ENCODE measurements around the gene FGR.

Gene FGR

DNA sequence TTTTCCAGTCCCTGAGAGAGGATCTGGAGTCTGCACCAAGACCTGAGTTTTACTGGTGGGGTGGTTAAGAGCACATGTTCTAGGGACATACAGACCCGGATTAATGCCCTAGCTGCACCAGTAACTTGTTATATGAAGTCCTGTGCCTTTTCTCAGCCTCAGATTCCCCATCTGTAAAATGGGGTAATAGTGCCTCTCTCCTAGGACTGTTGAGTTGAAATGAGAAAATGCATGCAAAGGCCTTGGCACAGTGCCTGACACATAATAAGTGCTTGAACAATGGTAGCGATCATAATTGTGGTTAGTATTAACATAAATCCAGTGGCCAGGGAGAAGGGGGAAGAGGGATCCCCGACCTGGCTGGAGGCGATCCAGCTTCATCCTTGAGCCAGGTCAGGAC, 43.4 kb downstream of the FGR start:
- DNase-seq (ENCODE audit: extremely low read depth, low read depth): no peak

DNA sequence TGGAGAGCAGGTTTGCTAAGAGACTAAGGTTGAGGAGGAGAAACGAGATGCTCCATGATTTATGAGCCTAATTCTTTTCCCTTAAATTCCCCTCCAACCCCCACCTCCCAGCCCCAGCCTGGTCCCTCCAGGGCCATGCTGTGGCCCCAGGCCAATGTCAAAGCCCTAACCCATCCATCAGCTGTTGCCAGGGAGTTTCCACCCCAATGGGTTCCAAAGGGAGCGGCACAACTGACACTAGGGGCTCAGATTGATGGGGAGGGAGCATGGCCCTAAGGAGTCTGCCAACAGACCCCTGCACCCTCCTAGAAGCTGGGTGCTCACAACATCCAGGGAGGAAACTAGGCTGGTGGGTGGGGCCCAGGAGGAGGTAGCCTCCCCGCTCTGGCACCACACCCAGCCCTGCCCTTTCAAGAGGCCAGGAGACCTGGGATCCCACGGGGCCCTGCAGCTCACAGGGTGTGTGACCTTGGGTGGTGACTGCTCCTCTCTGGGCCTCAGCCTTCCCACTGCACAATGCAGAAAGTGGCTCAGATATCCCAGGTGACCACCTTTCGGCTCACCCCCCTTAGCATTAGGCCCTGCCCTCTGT, 44.0 kb downstream of the FGR start:
- no peak for DNase-seq (ENCODE audit: extremely low read depth, low read depth)
- TF ChIP-seq, protein P1, sequence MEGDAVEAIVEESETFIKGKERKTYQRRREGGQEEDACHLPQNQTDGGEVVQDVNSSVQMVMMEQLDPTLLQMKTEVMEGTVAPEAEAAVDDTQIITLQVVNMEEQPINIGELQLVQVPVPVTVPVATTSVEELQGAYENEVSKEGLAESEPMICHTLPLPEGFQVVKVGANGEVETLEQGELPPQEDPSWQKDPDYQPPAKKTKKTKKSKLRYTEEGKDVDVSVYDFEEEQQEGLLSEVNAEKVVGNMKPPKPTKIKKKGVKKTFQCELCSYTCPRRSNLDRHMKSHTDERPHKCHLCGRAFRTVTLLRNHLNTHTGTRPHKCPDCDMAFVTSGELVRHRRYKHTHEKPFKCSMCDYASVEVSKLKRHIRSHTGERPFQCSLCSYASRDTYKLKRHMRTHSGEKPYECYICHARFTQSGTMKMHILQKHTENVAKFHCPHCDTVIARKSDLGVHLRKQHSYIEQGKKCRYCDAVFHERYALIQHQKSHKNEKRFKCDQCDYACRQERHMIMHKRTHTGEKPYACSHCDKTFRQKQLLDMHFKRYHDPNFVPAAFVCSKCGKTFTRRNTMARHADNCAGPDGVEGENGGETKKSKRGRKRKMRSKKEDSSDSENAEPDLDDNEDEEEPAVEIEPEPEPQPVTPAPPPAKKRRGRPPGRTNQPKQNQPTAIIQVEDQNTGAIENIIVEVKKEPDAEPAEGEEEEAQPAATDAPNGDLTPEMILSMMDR (IDR thresholded peaks at IDR 0.05; ENCODE audit: low read depth, low read length): no peak

More for the DNA sequence above, 43.4 kb downstream of the FGR start:
- TF ChIP-seq, protein P1 (IDR thresholded peaks at IDR 0.05; ENCODE audit: low read depth, low read length): no peak

DNA sequence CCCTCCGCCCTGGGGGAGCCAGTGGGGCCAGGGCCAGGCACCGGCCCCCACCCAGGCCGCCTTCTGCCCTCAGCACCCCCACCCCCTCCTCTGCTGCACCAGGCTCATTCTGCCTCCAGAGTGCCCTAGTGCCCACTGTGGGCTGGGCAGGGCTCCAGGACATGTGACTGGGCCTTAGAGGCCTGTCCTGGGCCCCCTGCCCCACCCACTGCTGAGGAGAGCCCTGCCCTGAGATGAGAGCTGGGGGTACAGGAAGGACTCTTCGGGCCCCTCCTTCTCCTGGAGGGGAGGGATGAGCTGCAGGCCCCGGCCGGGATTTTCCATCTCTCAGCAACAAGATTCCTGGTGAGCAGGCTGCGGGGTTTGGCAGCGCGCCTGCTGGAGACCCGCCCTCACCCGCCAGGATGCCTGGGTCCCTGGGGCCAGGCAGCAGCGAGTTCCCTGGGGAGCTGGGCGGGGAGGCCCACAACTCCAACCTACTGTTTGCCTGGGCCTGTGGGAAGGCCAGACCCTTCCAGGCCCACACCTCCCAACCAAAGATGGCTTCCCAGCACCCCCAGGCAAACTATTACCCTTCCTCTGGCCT, 45.1 kb downstream of the FGR start:
- DNase-seq (ENCODE audit: extremely low read depth, low read depth): no peak

DNA sequence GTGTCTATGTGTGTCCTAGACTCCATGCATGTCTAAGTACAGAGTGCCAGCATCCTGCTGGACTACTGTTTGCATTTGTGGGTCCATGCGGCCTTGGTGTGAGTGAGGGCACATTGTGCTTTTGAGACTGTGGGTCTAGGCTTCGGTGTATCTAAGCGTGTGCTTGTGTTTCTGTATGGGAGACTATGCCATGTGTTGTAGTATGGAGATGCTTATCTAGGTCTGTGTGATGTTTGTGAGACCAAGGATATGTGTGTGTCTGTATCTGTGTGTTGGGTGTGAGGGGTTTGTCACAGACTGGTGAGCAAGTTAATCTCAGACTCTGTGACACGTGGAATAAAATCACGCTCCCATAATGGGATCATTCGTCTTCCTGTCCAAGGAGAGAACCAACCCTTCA, 45.5 kb downstream of the FGR start:
- no peak for DNase-seq (ENCODE audit: extremely low read depth, low read depth)
- TF ChIP-seq, protein P1 (IDR thresholded peaks at IDR 0.05; ENCODE audit: low read depth, low read length): no peak

More for the DNA sequence above, 45.1 kb downstream of the FGR start:
- TF ChIP-seq, protein P1 (IDR thresholded peaks at IDR 0.05; ENCODE audit: low read depth, low read length): no peak

DNA sequence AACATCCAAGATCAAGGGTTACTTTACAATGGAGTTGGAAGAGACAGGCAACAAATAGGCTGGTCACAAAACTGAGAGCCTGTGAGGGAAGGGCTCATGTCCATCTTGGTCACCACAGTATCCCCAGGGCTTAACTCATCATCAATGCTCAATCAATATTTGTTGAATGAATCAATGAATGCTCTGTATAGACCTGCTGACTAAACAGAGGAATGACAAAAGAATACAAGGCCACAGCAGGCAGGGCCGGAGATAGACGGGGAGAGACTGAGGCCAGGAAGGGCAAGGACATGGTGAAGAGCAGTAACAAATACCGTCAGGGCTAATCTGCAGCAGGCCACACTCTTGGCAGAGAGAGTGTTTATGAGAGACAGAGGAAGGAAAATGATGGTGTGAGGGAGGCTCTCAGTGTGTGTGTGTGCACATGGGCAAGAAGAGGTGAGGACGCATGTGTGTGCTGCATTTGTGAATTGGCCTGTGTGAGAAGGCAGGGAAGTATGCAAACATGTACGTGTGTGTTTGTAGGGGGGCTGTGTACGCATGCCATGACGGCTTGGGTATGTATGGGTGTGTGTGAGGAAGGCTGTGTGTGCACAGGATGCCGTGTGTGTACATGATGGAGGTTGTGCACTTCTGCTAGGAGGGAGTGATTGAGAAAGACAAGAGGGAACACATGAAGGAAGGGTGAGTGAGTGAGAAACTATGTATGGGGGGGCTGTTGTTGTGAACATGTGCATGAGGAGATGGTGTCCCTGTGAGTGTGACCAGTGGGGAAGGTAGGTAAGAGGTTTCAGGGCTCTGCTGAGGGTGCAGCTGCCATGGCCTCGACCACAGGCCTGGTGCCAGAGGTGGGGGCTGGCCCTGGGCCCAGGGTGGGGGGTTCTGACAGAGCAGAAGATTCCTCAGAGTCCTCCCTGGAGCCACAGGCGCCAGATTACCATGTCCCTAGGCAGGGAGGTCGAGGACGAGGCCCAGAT, 46.4 kb downstream of the FGR start:
- no peak for DNase-seq (ENCODE audit: extremely low read depth, low read depth)
- TF ChIP-seq, protein P1 (IDR thresholded peaks at IDR 0.05; ENCODE audit: low read depth, low read length): no peak

DNA sequence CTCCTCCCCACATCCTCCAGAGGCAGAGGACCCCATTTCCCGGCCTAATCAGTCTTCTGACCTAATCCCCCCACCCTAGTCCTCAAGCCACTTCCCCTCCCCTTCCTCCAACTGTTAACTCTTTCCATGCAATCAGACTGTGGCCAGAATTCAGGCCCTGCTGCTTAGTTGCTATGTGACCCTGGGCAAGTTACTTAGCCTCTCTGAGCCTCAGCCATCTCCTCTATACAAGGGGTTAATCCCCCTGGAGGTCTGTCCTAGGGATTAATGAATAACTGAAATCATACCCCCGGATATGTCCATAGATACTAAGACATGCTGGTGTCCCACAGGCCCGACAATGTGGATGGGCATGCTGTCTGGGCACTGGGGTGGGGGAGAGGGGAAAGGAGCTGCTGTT, 49.3 kb downstream of the FGR start:
- no peak for DNase-seq (ENCODE audit: extremely low read depth, low read depth)
- TF ChIP-seq, protein P1 (IDR thresholded peaks at IDR 0.05; ENCODE audit: low read depth, low read length): no peak

DNA sequence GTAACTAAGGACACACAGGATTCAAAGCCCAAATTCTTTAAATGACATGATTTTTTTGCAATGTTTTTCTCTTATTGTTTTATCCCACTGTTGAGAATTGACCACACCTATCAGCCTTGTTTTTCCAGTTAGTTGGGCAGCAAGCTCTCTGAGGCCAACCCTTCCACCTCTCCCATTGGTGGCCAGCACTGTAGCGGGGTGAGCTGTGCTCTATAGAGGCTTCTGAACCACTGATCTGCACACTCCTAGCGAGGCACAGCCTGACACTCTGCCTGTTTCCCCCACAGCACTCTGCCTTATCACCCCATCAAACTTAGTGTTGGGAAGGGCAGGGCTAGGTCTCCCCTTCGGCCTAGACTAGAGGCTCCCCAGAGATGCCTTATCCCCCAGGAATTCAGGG, 50.5 kb downstream of the FGR start:
- TF ChIP-seq, protein P1 (IDR thresholded peaks at IDR 0.05; ENCODE audit: low read depth, low read length): no peak
- no peak for DNase-seq (ENCODE audit: extremely low read depth, low read depth)

All from AG09319 (cell line).